ENCODE measurements around the gene ABHD17A. TPM values are rescaled to one million over a fixed set of nuclear protein-coding genes. Genes with fewer than 3 reads are reported as not detected.
A peak's percentile ranks its signal among the peaks of the same experiment; 100 is the strongest.

The ABHD17A gene
- total and polyA plus RNA-seq, 9 of the 15 experiments (the other 6 are each of a cell fraction or from before 2014, with no cell fraction given): 0.04 to 135 (median 21.8) TPM; not detected in 1

- TF ChIP-seq AFF1 (IDR thresholded peaks at IDR 0.05; ENCODE audit: low read depth in 1 of 2, partially characterized antibody in 2 of 2): no peak
- no peak for TF ChIP-seq SRSF1 (IDR thresholded peaks at IDR 0.05; ENCODE audit: low read depth, low read length)
- no peak for TF ChIP-seq ZNF398 (CRISPR knock-in tag; IDR thresholded peaks at IDR 0.05)
- 0 out of 2 replicates have a peak, but pooled peaks have one; percentile 17 for TF ChIP-seq ZNF830 (CRISPR knock-in tag; IDR thresholded peaks at IDR 0.05)
- TF ChIP-seq SMARCB1 (IDR thresholded peaks at IDR 0.05; ENCODE audit: insufficient read length, low read depth): no peak
- no peak for TF ChIP-seq GTF2E2 (tag; IDR thresholded peaks at IDR 0.05)
- 0 out of 2 replicates have a peak, but pooled peaks have one; percentile 13 for TF ChIP-seq FOXM1 (IDR thresholded peaks at IDR 0.05; ENCODE audit: low read depth)
- peak; percentile 61; the same call in 1 of the 2 replicates for TF ChIP-seq FOXM1 (CRISPR knock-in tag; IDR thresholded peaks at IDR 0.05; ENCODE audit: low read depth)
- no peak for TF ChIP-seq ZNF79 (CRISPR knock-in tag; IDR thresholded peaks at IDR 0.05; ENCODE audit: low read depth)
- TF ChIP-seq HOMEZ (CRISPR knock-in tag; IDR thresholded peaks at IDR 0.05): no peak
- TF ChIP-seq RAD21 (CRISPR knock-in tag; conservative IDR thresholded peaks at IDR 0.05 in 1 of 2, IDR thresholded peaks at IDR 0.05 in 1 of 2): no peak; a peak in 2 of 4 replicates
- no peak for TF ChIP-seq OTX1 (CRISPR knock-in tag; IDR thresholded peaks at IDR 0.05)
- TF ChIP-seq TBL1XR1 (IDR thresholded peaks at IDR 0.05; ENCODE audit: low read length in 2 of 2): no peak; a peak in 1 of 4 replicates
- TF ChIP-seq SIN3A (IDR thresholded peaks at IDR 0.05; ENCODE audit: borderline replicate concordance in 2 of 2, control insufficient read depth in 1 of 2, low read depth in 2 of 2, low read length in 2 of 2): peak in 1 of 2 experiments; percentile 82; a peak in 1 of 4 replicates
- TF ChIP-seq TCF3 (CRISPR knock-in tag; IDR thresholded peaks at IDR 0.05): no peak
- peak; percentile 79; the same call in 1 of the 2 replicates for TF ChIP-seq ATF7 (IDR thresholded peaks at IDR 0.05)
- peak; percentile 91 for TF ChIP-seq CHD1 (IDR thresholded peaks at IDR 0.05; ENCODE audit: low read length)
- no peak for TF ChIP-seq MTF1 (CRISPR knock-in tag; IDR thresholded peaks at IDR 0.05; ENCODE audit: borderline replicate concordance)
- no peak for TF ChIP-seq ZNF24 (IDR thresholded peaks at IDR 0.05)
These were observed 9.4 kb downstream of the ABHD17A start (continued) for GRCh38 chr19:1875646-1876495.

Data from K562 (cell line).